Suprapubic skin (tissue), 3 donors: Measurements from ENCODE around the gene SGPL1.

Experiments
- POLR2AphosphoS5 ChIP-seq, 3 donors: sonication (generic); formaldehyde crosslinking; IDR thresholded peaks; one replicate each; pipeline ENCODE4 v1.6.1; 2017; ENCODE audit warnings: antibody characterized with exemption in 3 of 3
- TF ChIP-seq, protein P1 (sequence below), 2 donors: fragments of 200-600 bp in 1 of 2; fragments of 450-650 bp in 1 of 2; sonication (generic) in 1 of 2; IDR thresholded peaks; one replicate each; pipeline ENCODE4 v1.5.1; 2016 to 2019; ENCODE audit warnings: antibody characterized with exemption in 2 of 2, mild to moderate bottlenecking in 1 of 2, moderate library complexity in 1 of 2

GRCh38 chr10:70840836-70841235, 25.1 kb downstream of the SGPL1 start:
- TF ChIP-seq POLR2AphosphoS5 (IDR thresholded peaks at IDR 0.05): no peak
- TF ChIP-seq, protein P1, sequence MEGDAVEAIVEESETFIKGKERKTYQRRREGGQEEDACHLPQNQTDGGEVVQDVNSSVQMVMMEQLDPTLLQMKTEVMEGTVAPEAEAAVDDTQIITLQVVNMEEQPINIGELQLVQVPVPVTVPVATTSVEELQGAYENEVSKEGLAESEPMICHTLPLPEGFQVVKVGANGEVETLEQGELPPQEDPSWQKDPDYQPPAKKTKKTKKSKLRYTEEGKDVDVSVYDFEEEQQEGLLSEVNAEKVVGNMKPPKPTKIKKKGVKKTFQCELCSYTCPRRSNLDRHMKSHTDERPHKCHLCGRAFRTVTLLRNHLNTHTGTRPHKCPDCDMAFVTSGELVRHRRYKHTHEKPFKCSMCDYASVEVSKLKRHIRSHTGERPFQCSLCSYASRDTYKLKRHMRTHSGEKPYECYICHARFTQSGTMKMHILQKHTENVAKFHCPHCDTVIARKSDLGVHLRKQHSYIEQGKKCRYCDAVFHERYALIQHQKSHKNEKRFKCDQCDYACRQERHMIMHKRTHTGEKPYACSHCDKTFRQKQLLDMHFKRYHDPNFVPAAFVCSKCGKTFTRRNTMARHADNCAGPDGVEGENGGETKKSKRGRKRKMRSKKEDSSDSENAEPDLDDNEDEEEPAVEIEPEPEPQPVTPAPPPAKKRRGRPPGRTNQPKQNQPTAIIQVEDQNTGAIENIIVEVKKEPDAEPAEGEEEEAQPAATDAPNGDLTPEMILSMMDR (IDR thresholded peaks at IDR 0.05): no peak
